ENCODE data around the gene IRX5.

The IRX5 gene

DNA sequence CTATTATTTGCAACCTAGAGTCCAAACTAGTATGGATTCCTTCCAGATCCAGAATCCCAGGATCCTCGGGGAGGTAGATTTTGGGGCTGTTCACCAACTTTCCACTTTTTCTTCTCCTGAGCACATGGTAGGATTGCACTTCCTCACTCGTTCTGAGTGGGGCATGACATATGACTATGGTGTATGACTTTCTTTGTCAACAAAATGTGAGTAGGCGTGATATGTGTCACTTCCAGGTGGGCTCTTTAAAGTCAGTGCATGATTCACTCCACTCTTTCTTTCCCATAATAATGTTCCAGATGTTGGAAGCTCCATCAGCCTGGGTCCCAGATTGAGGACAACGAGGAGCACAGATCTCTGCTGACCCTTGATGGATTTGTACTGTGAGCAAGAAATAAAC, 21.5 kb downstream of the IRX5 start:
- TF ChIP-seq, protein P1, sequence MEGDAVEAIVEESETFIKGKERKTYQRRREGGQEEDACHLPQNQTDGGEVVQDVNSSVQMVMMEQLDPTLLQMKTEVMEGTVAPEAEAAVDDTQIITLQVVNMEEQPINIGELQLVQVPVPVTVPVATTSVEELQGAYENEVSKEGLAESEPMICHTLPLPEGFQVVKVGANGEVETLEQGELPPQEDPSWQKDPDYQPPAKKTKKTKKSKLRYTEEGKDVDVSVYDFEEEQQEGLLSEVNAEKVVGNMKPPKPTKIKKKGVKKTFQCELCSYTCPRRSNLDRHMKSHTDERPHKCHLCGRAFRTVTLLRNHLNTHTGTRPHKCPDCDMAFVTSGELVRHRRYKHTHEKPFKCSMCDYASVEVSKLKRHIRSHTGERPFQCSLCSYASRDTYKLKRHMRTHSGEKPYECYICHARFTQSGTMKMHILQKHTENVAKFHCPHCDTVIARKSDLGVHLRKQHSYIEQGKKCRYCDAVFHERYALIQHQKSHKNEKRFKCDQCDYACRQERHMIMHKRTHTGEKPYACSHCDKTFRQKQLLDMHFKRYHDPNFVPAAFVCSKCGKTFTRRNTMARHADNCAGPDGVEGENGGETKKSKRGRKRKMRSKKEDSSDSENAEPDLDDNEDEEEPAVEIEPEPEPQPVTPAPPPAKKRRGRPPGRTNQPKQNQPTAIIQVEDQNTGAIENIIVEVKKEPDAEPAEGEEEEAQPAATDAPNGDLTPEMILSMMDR (IDR thresholded peaks at IDR 0.05; ENCODE audit: borderline replicate concordance, control extremely low read depth, extremely low read depth, insufficient read depth, missing control alignments): no peak
- no peak for DNase-seq (ENCODE audit: low spot score)
- in situ Hi-C loops (cut with MboI; ENCODE audit: low sequenced_read_pairs, unreplicated experiment): loop anchor here (25.0 kb wide), 1 partner anchor 1390 kb away; no protein-coding TSS in a partner anchor

DNA sequence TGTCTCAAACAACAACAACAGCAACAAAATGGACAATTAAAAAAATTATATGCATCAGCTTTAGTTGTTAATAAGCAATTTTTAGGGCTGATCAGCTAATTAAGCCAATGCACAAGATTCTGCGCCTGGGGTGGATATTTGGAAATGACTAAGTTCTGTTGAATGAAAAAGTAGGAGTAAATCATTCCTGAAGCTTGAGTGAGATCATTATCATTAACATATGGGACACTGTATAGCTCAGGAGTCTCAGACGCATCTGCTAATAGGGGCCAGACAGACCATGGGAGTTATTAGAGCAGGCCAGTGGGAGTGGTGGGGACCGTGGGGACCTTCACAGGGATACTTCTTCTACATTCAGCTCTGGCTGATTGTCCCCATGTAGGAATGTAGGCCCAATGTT, 22.8 kb downstream of the IRX5 start:
- TF ChIP-seq, protein P1 (IDR thresholded peaks at IDR 0.05; ENCODE audit: borderline replicate concordance, control extremely low read depth, extremely low read depth, insufficient read depth, missing control alignments): no peak
- in situ Hi-C loops (cut with MboI; ENCODE audit: low sequenced_read_pairs, unreplicated experiment): loop anchor here (25.0 kb wide), 1 partner anchor 1391 kb away; no protein-coding TSS in a partner anchor
- no peak for DNase-seq (ENCODE audit: low spot score)

DNA sequence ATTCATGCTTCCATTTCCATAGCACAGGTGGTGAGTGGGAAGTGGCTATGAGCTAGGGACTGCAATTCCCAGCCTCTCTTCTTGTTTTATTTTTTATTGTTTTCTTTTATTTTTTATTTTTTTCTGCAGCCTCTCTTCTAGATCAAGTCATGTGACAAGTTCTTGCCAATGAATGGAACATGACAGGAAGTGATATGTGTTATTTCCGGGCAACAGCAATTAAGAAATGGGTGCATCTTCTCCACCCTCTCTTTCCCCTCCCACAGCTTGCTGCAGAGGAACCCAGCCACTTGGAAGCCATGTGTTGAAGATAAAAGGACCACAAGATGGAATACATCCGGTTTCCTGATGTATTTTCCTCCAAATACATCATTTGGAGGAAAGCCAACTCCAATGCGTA, 23.6 kb downstream of the IRX5 start:
- in situ Hi-C loops (cut with MboI; ENCODE audit: low sequenced_read_pairs, unreplicated experiment): loop anchor here (25.0 kb wide), 1 partner anchor 1392 kb away; no protein-coding TSS in a partner anchor
- no peak for DNase-seq (ENCODE audit: low spot score)
- TF ChIP-seq, protein P1 (IDR thresholded peaks at IDR 0.05; ENCODE audit: borderline replicate concordance, control extremely low read depth, extremely low read depth, insufficient read depth, missing control alignments): no peak

DNA sequence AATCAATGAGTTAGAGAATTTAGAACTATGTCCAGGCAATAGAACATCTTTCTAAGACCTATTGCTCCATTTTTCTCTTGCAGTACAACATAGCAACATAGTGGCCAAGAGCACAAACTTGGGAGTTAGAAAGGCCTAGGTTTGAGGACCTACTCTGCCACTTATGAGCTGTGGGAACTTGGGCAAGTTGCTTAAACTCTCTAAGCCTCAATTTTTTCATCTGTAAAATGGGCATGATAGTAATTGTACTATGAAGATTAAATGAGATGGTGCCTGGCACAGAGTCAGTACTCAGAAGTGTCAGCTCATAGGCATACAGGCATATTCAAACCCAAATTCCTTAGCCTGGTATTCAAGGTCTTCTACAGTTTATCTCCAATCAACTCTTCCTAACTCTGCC, 25.1 kb downstream of the IRX5 start:
- DNase-seq (ENCODE audit: low spot score): no peak
- in situ Hi-C loops (cut with MboI; ENCODE audit: low sequenced_read_pairs, unreplicated experiment): loop anchor here (25.0 kb wide), 1 partner anchor 1393 kb away; no protein-coding TSS in a partner anchor
- TF ChIP-seq, protein P1 (IDR thresholded peaks at IDR 0.05; ENCODE audit: borderline replicate concordance, control extremely low read depth, extremely low read depth, insufficient read depth, missing control alignments): no peak

DNA sequence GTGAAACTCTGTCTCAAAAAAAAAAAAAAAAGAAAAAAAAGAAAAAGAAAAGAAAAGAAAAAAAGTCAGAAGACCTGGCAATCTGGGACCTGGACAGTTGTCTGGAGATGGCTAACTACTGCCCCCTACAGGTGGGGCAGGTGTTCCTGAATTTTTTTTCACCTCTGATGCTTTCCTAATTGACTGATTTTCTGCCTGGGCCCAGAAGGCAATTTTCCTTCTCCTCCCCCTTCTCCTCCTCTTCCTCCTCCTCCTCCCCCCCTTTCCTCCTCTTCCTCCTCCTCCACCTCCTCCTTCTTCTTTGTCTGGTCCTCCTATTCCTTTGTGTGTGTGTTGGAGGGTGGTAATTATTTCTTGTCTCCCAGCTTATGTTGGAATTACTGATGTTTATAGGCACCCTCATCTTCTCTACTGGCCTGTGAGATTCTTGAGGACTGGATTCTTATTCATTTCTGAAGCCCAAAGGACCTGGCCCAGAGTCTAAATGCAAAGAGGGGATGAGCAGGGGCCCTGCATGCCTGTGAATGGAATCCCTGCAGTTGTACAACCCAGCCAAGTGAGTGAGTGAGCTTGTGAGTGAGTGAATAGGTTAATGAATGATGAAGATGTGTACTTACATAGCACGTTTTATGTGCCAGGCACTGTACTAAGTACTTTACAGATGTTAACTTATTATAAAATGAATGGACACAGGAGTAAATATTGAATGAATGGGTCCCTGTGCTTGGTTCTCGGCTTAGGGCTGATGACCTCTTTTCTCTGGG, 26.9 kb downstream of the IRX5 start:
- TF ChIP-seq, protein P1 (IDR thresholded peaks at IDR 0.05; ENCODE audit: borderline replicate concordance, control extremely low read depth, extremely low read depth, insufficient read depth, missing control alignments): peak; percentile 30
- in situ Hi-C loops (cut with MboI; ENCODE audit: low sequenced_read_pairs, unreplicated experiment): loop anchor here (25.0 kb wide), 1 partner anchor 1395 kb away; no protein-coding TSS in a partner anchor
- peak; percentile 51 for DNase-seq (ENCODE audit: low spot score)

DNA sequence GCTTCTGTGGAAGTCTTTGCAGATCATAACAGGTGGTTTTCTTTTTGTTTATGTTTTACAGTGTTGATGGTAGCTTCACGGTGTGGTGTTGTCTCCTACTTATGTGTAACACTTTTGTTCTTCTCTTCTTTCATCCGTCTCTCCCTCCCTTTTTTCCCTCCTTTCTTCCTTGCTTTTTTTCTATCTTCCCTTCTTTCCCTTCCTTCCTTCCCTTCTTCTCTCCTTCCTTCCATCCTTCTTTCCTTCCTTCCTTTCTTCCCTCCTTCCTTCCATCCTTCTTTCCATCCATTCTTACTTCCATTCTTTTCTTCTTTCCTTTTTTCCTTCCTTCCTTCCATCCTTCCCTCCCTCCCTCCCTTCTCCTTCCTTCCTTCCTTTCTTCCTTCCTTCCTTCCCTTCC, 31.4 kb downstream of the IRX5 start:
- DNase-seq (ENCODE audit: low spot score): no peak
- in situ Hi-C loops (cut with MboI; ENCODE audit: low sequenced_read_pairs, unreplicated experiment): loop anchor here (25.0 kb wide), 1 partner anchor 1400 kb away; no protein-coding TSS in a partner anchor
- TF ChIP-seq, protein P1 (IDR thresholded peaks at IDR 0.05; ENCODE audit: borderline replicate concordance, control extremely low read depth, extremely low read depth, insufficient read depth, missing control alignments): no peak

Measured in GM13976 (cell line).